HepG2 (cell line): ENCODE results near the gene NDUFB6. TPM values are rescaled to one million over a fixed set of nuclear protein-coding genes. Genes with fewer than 3 reads are reported as not detected.

ENCODE experiments used
- ATAC-seq: fragments of 200-7000 bp; cut with Tn5 transposase; 3 replicates; pipeline ENCODE4 v1.9.1; 2020; ENCODE audit warnings: mild to moderate bottlenecking, moderate library complexity
- BruUV-seq: library from RNA; stranded (reverse); fragments of 400-500 nt; replicated peaks from 2 replicates; lab custom pipeline; 2021; lab: Mats Ljungman, UMichigan
- CTCF ChIA-PET: fragments of 300-600 bp; formaldehyde crosslinking; extraction: SDS; loops from one replicate; lab custom pipeline; 2021; ENCODE audit warnings: low total read pairs, inconsistent platforms, low intra/inter-chr PET ratio; lab: Yijun Ruan, JAX
- POLR2A ChIA-PET: fragments of 350-600 bp; sonication (Branson Sonifier 250); formaldehyde crosslinking; loops from one replicate; lab custom pipeline; 2020; ENCODE audit warnings: antibody characterized with exemption, inconsistent platforms; lab: Yijun Ruan, JAX
- DNase-seq: peaks from one replicate; pipeline ENCODE4 v3.0.0-alpha.2; 2015; ENCODE audit warnings: low spot score
- FAIRE-seq: peaks from 3 replicates; lab custom pipeline; 2011; peaks lifted over from hg19 to GRCh38; lab: Jason Lieb, UNC
- H2AFZ ChIP-seq: one replicate; pipeline ENCODE4 v1.6.1; 2011; ENCODE audit warnings: low read length, inconsistent platforms
- H3K27ac ChIP-seq: fragments of 300-600 bp; 3 replicates; pipeline ENCODE4 v1.8.0; 2011; ENCODE audit warnings: mixed run types, mild to moderate bottlenecking, mixed read lengths, low read length, inconsistent platforms; ENCODE audit not compliant: insufficient read depth; ENCODE audit errors: extremely low read length
- H3K27me3 ChIP-seq, 2 experiments: fragments of 200-600 bp in 1 of 2; 2 replicates in 1 of 2; 3 replicates in 1 of 2; pipeline versions ENCODE4 v1.6.0 to v1.8.0; 2011; ENCODE audit warnings: low read length in 2 of 2, mild to moderate bottlenecking in 2 of 2, moderate library complexity in 2 of 2, inconsistent platforms in 1 of 2; ENCODE audit not compliant: insufficient read depth in 2 of 2, control insufficient read depth in 1 of 2
- H3K36me3 ChIP-seq, 2 experiments: fragments of 200-600 bp in 1 of 2; replicated peaks in 1 of 2; 2 replicates in 1 of 2; 3 replicates in 1 of 2; pipeline versions ENCODE4 v1.5.1 to v1.8.0; 2011; ENCODE audit warnings: low read length in 2 of 2, inconsistent platforms in 1 of 2; ENCODE audit not compliant: insufficient read depth in 2 of 2, control insufficient read depth in 1 of 2
- H3K4me1 ChIP-seq: 2 replicates; pipeline ENCODE4 v1.5.1; 2012; ENCODE audit warnings: low read length, inconsistent platforms; ENCODE audit not compliant: insufficient read depth
- H3K4me2 ChIP-seq: 2 replicates; pipeline ENCODE4 v1.6.0; 2011; ENCODE audit warnings: low read depth, low read length, inconsistent platforms
- H3K4me3 ChIP-seq, 3 experiments: fragments of 200-600 bp in 1 of 3; sonication (generic), shearing (Covaris generic) in 1 of 3; replicated peaks in 1 of 3; 2 replicates each; pipeline ENCODE4 v1.5.1; 2011 to 2016; ENCODE audit warnings: low read length in 3 of 3, inconsistent platforms in 2 of 3, low read depth in 2 of 3, mild to moderate bottlenecking in 2 of 3, control low read depth in 1 of 3, mixed read lengths in 1 of 3; ENCODE audit not compliant: insufficient read depth in 1 of 3
- H3K79me2 ChIP-seq: one replicate; pipeline ENCODE4 v1.6.1; 2011; ENCODE audit warnings: low read length, inconsistent platforms; ENCODE audit not compliant: insufficient read depth
- H3K9ac ChIP-seq: 2 replicates; pipeline ENCODE4 v1.6.0; 2011; ENCODE audit warnings: mild to moderate bottlenecking, low read depth, low read length, inconsistent platforms; ENCODE audit not compliant: insufficient read depth
- H3K9me3 ChIP-seq: 2 replicates; pipeline ENCODE4 v1.5.1; 2012; ENCODE audit warnings: mild to moderate bottlenecking, low read length
- H4K20me1 ChIP-seq: 2 replicates; pipeline ENCODE4 v1.6.0; 2011; ENCODE audit warnings: inconsistent platforms, mild to moderate bottlenecking, low read length, moderate library complexity; ENCODE audit not compliant: insufficient read depth
- AHR ChIP-seq: IDR thresholded peaks from 2 replicates; pipeline ENCODE4 v1.6.1; 2018; ENCODE audit warnings: missing genetic modification reagents, missing compliant biosample characterization
- CREM ChIP-seq, 2 experiments: sonication (generic) in 1 of 2; formaldehyde crosslinking in 1 of 2; IDR thresholded peaks; 2 replicates each; pipeline versions ENCODE4 v1.4.0 to v1.6.1; 2016 to 2020; ENCODE audit warnings: antibody characterized with exemption in 1 of 2, mild to moderate bottlenecking in 1 of 2, missing genetic modification reagents in 1 of 2
- HMG20B ChIP-seq: conservative IDR thresholded peaks from 2 replicates; pipeline ENCODE4 v1.6.1; 2016; ENCODE audit warnings: missing genetic modification reagents, missing compliant biosample characterization
- KLF16 ChIP-seq, 2 experiments: sonication (generic) in 1 of 2; formaldehyde crosslinking in 1 of 2; IDR thresholded peaks; 2 replicates each; pipeline versions ENCODE4 v1.6.1 to v1.8.0; 2016 to 2023; ENCODE audit warnings: missing genetic modification reagents in 2 of 2, missing compliant biosample characterization in 1 of 2
- ZNF34 ChIP-seq: sonication (generic); formaldehyde crosslinking; IDR thresholded peaks from 2 replicates; pipeline ENCODE4 v1.4.0; 2020; ENCODE audit warnings: mild to moderate bottlenecking, missing genetic modification reagents, borderline replicate concordance
- WGBS: methylation state at CpG from one replicate; pipeline ENCODE4 v1.1.6; 2017; ENCODE audit warnings: low lambda C conversion rate; 5-methylcytosine and 5-hydroxymethylcytosine counted together
- in situ Hi-C: cut with HindIII; loops from 2 replicates; pipeline ENCODE4 v1.10.0; 2017; ENCODE audit warnings: low pct_unique_long_range_greater_than_20kb; ENCODE audit not compliant: extremely low pct_ligation_motif_present
- intact Hi-C: fragments of 100-400 bp; cut with micrococcal nuclease; formaldehyde crosslinking; loops from one replicate; pipeline ENCODE4 v1.10.0; 2022; ENCODE audit not compliant: unreplicated experiment
- polyA plus RNA-seq, 8 experiments: library from polyadenylated mRNA; depleted of rRNA in 3 of 8; stranded (reverse) in 7 of 8; unstranded in 1 of 8; fragments of >200 nt; fragmentation: Illumina TruSeq in 4 of 8; extraction: Trizol in 4 of 8; gene quantifications; 2 replicates each; pipeline versions ENCODE4 v1.2.1 to v1.2.3, GENCODE V29; 2011 to 2016; ENCODE audit warnings: low read depth in 4 of 8, missing spikeins in 1 of 8, mixed read lengths in 1 of 8; ENCODE audit not compliant: insufficient read depth in 1 of 8
- total RNA-seq, 5 experiments: library from RNA; depleted of rRNA; stranded (reverse); fragments of >200 nt; fragmentation: Illumina TruSeq; extraction: Trizol; gene quantifications; 2 replicates each; pipeline ENCODE4 v1.2.3, GENCODE V29; 2016; ENCODE audit warnings: low read depth in 1 of 5
- TF ChIP-seq, protein P1 (sequence below): sonication (generic); formaldehyde crosslinking; IDR thresholded peaks from 2 replicates; pipeline ENCODE4 v1.8.0; 2022; ENCODE audit warnings: mild to moderate bottlenecking, missing genetic modification reagents; ENCODE audit not compliant: insufficient replicate concordance
- TF ChIP-seq, protein P2 (sequence below): sonication (generic); formaldehyde crosslinking; IDR thresholded peaks from 2 replicates; pipeline ENCODE4 v1.4.0; 2020; ENCODE audit warnings: missing genetic modification reagents, mild to moderate bottlenecking, borderline replicate concordance

The NDUFB6 gene
- total and polyA plus RNA-seq, 2 of the 13 experiments (the other 11 are each of a cell fraction or from before 2014, with no cell fraction given), result 31.2 to 81.9 TPM

DNA sequence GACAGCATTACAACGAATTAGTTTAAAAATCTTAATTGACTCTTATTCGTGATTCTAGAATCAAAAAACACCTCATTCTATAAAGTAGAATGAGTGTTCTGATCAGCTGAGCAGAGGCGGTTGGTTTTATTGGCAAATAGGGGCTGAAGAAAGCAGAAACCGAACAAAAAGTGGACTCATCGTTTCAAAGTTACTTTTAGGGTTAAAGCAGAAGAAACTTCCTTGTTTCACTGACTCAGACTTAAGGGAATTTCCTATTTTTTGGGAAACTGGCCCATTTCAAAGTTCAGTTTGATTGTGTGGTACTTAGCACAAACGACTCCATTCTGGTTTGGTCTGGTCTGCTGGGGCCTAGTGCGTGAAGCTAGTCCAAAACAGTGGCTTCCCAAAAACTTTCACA lies 862 bp upstream of the NDUFB6 start:
- Histone ChIP-seq H4K20me1 (no peaks in the 10 kb centered on the region), H3K4me1 (peaks cover 24% of the 10 kb centered on the region), H2AFZ (no peak overlapping the region), H3K27me3 (no peaks in the 10 kb centered on the region; a peak in 1 of 5 replicates), H3K36me3 (peaks cover 3 to 7% of the 10 kb centered on the region in 2 experiments; a peak in 2 of 5 replicates), H3K4me3 (peak overlapping the region in 2 of 3 experiments; percentile 81 to 83; a peak in 2 of 6 replicates), H3K9me3 (no peaks in the 10 kb centered on the region), H3K9ac (peak overlapping the region; percentile 77; the same call in 1 of the 2 replicates), H3K4me2 (peak overlapping the region; percentile 81), H3K79me2 (peaks cover 32% of the 10 kb centered on the region), H3K27ac (no peak overlapping the region)
- in situ Hi-C loops (loop anchor here (5.0 kb wide), 1 partner anchor 192 kb away; the partner anchor contains the start of gene ACO1), intact Hi-C loops (loop anchor here (2.0 kb wide), 1 partner anchor 147 kb away; no protein-coding TSS in a partner anchor)
- WGBS, result 74% methylated on average over 7 of the region's 7 CpGs
- FAIRE-seq (no peak), DNase-seq (no peak), ATAC-seq (no peak)
- CTCF ChIA-PET, result interaction anchor here (2.1 to 3.8 kb wide), 2 partner anchors 190 to 195 kb away, joined by 5 to 52 read pairs; no protein-coding TSS in a partner anchor
- BruUV-seq, result no TSS peak
- TF ChIP-seq HMG20B (CRISPR knock-in tag) (no peak), KLF16 (CRISPR knock-in tag; IDR thresholded peaks at IDR 0.05) (no peak), AHR (CRISPR knock-in tag) (no peak), ZNF34 (CRISPR knock-in tag) (no peak), CREM (IDR thresholded peaks at IDR 0.05) (no peak), CREM (CRISPR knock-in tag; IDR thresholded peaks at IDR 0.05) (no peak)
- TF ChIP-seq, protein P1, sequence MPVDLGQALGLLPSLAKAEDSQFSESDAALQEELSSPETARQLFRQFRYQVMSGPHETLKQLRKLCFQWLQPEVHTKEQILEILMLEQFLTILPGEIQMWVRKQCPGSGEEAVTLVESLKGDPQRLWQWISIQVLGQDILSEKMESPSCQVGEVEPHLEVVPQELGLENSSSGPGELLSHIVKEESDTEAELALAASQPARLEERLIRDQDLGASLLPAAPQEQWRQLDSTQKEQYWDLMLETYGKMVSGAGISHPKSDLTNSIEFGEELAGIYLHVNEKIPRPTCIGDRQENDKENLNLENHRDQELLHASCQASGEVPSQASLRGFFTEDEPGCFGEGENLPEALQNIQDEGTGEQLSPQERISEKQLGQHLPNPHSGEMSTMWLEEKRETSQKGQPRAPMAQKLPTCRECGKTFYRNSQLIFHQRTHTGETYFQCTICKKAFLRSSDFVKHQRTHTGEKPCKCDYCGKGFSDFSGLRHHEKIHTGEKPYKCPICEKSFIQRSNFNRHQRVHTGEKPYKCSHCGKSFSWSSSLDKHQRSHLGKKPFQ (CRISPR knock-in tag), result no peak
- TF ChIP-seq, protein P2, sequence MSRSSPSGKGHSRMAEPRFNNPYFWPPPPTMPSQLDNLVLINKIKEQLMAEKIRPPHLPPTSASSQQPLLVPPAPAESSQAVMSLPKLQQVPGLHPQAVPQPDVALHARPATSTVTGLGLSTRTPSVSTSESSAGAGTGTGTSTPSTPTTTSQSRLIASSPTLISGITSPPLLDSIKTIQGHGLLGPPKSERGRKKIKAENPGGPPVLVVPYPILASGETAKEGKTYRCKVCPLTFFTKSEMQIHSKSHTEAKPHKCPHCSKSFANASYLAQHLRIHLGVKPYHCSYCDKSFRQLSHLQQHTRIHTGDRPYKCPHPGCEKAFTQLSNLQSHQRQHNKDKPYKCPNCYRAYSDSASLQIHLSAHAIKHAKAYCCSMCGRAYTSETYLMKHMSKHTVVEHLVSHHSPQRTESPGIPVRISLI (CRISPR knock-in tag), result no peak
- POLR2A ChIA-PET, result interaction anchor here (1.0 to 2.8 kb wide), 4 partner anchors 22 to 195 kb away, joined by 5 to 36 read pairs (median 14); partner anchors contain the start of genes ACO1, RIGI, SMIM27 and TOPORS
